GM18861 (cell line): ENCODE data around the gene NOD1.
"Not testable (repeated sequence)": the region's sequence is repeated elsewhere in the genome, so short reads cannot be mapped to it uniquely, and the experiment has no call there.

ENCODE experiments used
- ATAC-seq: cut with Tn5 transposase; IDR thresholded peaks from one replicate; pipeline ENCODE4 v1.9.1; 2021; ENCODE audit not compliant: unreplicated experiment

NOD1 gene

DNA sequence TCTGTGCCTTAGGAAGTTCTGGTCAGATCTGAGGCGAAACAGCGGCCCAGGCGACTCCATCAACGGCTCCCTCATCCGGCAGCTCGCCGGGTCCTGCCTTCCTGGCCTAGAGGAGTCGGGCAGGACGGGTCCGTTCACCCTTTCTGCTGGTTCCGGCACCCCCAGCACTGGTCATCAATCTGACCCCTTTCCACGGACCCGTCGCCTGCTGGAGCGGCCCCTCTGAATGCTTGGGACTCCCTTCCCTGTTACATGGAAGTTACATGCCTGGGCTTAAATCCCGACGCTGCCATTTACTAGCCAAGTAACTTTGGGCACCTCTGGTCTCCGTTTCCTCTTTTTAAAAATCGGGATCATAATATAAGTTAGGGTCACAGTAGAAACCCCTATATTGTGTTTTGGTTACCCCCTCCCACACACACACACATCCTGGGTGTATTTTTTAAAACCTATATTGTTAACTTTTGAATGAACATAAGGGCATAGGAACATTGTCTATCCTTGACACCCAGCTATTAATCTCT lies 26.7 kb upstream of the NOD1 start:
- no peak for ATAC-seq

DNA sequence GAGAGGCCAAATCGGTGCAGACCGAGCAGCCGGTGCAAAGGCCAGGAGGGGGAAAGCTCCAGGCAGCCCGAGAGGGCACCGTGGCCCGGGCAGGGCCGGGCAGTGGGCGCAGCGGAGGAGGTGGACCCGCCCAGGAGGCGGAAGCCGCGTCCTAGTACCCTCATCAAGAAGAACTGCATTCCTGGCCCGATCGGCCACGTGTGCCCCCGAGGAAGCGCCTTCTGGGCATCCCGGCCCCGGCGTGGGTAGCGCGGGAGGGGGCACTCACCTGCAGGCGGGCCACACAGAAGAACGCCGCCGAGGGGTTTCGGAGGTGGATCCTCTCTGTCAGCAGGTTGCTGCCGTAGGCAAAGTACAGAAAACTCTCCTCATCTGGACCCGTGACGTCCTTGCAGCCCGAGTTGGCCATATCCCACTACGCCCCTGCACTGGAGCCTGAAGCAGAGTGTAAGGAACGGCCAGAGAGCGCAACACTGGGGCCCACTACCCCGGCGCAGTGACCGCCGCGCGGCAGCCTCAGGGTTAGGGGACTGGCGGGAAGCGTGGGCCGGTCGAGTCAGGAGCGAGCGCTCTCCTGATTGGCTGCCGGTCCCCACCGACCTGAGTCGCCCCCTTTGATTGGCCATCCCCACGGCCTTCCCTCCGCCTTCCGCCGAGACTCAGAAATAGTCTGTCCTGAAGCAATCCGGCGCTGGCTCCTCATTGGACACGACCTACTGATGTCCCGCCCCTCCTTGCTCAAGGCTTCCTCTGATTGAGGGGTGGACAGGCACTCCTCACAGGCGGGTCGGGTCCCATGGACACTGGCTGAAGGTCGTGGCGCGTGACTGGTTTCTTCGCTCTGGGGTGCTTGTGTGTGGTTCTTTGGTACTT lies 26.0 kb upstream of the NOD1 start, which contains the start of gene GGCT:
Gene GGCT, minus strand, starts transcription at position 529 of the 873 bp plus-strand sequence. Its CDS starts 120 bp downstream, at position 409.
- peak; percentile 97 for ATAC-seq

DNA sequence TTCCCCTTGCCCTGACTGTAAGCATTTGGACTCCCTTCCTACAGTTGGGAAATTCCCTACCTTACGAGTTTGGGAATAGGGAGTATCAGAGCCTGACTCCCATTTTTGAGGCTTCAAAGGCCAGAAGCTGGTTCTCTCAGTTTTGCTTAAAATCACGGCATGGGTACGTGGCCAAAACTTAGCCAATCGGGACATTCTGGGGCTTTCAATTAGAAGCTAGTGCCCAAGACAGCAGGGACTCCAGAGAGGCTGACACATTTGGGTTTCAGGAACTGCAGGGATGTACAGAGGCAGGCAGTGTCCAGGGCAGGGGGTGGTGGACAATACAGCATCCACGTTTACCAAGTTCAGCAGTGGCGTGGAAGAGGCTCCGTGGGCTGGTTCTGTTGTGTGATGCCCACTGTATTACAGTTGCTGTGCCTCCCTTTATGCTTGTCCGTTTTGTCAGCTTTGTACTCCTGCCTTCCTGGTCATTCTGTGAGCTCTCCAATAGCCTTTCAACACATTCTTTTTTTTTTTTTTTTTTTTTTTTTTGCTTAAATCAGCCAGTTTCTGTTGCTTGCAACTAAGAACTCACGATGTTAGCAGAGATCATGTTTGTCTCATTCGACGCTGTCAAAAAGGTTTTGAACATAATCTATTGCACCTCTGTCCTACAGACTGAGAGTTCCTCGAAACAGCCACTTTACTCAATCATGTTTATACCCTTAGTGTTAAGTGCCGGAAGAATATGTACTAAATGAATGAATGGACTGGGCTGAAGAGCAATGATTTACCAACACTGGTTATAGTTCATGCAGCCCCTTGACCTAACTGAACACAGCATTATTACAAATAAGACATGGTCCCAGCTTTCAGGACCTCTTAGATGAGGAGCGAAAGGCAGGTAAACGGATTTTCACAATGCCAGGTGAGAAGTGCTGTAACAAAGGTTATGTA lies 25.0 kb upstream of the NOD1 start:
- ATAC-seq, result no peak

DNA sequence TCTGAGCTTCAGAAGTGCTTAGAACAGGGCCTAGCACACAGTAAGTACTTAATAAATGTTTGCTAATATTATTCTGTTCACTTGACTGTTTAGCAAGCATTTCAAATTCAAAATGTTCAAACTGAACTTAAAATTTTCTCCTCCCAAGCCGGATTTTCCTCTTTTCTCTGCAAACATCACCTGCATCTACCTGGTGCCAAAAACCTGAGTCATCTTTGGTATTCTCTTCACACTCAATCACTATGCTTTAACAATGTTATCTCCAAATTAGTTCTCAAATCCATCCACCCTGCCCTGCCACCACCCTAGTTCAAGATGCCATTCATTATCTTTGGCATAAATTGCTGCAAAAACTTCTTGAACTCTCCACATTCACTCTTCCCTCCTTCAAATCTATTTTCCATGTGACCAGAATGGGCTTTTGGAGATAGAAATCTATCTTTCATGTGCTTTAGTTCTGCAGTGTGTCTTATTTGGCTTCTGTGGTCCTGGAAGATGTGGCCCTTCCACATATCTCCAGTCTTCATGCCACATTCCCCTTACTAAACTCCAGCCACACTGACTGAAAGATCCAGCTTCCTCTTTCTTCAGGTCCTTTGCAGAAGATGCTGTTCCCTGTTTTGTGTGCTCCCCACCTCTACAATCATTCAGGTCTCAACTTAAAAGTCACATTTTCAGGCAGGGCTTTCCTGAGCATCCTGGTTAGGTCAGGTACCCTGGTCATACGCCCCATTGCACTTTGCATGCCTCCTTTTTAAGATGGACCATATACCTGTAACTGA lies 24.1 kb upstream of the NOD1 start:
- no peak for ATAC-seq

DNA sequence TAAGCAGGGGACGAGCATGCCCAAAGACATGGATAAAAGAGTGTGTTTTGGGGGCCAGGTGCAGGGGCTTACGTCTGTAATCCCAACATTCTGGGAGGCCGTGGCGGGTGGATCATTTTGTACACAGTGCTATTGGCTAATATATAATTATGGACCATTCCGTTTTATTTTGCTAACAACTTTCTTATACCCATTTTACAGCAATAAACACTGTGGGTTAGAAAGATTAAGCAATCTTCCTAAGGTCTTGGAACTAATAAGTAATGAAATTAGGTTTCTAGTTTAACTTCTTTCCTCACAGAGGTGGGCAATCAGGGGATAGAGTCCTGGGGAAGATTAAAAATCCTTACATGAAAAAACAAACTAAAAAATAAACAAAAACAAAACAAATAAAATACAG lies 22.7 kb upstream of the NOD1 start:
- no peak for ATAC-seq

DNA sequence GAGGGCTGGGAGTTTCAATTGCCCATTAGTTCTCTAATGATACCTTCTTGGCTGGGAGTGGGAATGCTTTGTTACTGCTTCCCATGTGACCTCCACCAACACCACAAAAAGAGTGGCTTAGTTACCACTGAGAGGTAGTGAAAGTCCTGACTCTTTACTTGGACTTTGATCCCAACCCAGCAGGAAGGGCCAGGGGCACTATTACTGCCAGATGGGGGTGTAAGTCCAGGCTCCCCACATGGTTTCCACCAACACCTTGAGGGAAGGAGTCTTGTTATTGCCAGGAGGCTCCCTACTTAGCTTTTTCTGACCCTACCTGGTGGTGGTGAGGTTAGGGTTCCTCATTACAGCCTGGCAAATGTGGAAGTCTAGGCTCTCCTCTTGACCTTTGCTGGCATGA lies 14.6 kb upstream of the NOD1 start:
- no peak for ATAC-seq

DNA sequence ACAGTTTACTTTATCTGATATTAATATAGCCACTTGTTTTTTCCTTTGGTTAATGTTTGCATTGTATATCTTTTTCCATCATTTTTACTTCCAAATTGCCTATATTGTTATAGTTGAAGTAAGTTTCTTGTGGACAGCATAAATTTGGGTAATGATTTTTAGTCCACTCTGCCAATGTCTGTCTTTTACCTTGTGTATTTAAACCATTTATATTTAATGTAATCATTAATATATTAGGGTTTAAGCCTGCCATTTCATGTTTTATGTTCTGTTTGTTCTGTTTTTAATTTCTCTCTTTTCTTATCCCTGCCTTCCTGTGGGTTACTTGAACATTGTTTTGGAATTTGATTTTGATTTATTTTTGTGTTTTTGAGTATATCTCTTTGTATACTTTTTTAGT lies 12.8 kb upstream of the NOD1 start:
- no peak for ATAC-seq

DNA sequence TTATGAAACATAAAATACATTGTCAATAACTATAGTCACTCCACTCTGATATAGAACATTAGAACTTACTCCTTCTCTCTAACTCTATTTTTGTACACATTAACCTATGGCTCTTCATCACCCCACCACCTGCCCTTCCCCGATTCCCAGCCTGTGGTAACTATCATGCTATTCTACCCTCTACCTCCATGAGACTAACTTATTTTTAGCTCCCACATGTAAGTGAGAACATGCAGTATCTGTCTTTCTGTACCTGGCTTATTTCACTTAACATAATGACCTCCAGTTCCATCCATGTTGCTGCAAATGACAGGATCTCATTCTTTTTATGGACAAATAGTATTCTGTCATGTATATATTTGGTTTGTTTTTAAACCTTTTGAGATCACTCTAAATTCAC lies 8.8 kb upstream of the NOD1 start:
- ATAC-seq, result no peak

DNA sequence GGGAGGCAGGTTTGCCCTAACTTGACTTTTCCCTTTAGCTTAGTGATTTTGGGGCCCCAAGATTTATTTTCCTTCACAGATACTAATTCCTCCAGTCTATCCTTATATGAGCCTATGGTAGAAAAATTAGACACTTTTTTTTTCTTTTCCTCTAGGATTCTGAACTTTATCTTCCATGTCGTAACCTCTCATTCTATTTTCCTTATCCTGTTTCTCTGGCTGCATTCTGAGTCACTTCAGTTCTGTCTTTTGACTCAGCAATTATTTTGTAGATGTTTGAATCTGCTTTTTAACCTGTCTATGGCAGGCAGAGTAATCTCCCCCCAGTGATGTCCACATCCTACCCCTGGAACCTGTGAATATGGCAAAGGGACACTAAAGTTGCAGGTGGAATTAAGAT lies 7.1 kb upstream of the NOD1 start:
- ATAC-seq, result no peak

DNA sequence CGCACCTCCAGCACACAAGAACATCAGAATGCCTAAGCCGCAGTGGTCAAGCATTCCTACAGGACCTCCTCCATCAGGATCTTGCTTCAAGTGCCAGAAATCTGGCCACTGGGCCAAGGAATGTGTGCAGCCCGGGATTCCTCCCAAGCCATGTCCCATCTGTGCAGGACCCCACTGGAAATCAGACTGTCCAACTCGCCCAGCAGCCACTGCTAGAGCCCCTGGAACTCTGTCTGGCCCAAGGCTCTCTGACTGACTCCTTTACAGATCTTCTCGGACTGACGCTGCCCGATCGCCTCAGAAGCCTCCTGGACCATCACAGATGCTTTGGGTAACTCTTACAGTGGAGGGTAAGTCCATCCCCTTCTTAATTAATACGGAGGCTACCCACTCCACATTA lies 2.8 kb upstream of the NOD1 start:
- ATAC-seq, result not testable (repeated sequence)

DNA sequence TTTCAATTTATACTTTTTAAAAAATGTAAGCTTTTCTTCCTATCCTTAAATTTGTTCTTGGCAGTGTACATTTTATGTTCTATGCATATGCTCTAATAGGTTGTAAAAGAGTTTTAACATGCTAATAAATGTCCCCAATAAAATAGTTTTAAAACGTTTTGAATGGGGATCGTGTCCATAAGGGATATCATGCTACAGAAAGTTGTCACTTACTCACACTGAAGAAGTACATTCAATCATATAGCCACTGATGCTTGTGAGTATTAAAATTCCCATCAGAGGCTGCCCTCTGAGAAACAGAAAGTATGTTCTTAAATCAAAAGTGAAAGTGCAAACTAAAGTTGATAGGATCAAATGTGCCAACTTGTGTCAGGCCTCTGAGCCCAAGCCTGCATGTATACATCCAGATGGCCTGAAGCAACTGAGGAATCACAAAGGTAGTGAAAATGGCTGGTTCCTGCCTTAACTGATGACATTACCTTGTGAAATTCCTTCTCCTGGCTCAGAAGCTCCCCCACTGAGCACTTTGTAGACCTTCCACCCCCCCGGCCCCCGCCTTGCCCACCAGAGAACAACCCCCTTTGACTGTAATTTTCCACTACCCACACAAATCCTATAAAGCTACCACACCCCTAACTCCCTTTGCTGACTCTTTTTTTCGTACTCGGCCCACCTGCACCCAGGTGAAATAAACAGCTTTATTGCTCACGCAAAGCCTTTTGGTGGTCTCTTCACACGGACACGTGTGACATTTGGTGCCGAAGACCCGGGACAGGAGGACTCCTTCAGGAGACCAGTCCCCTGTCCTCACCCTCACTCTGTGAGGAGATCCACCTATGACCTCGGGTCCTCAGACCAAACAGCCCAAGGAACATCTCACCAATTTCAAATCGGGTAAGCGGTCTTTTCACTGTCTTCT lies 877 bp upstream of the NOD1 start:
- no peak for ATAC-seq

DNA sequence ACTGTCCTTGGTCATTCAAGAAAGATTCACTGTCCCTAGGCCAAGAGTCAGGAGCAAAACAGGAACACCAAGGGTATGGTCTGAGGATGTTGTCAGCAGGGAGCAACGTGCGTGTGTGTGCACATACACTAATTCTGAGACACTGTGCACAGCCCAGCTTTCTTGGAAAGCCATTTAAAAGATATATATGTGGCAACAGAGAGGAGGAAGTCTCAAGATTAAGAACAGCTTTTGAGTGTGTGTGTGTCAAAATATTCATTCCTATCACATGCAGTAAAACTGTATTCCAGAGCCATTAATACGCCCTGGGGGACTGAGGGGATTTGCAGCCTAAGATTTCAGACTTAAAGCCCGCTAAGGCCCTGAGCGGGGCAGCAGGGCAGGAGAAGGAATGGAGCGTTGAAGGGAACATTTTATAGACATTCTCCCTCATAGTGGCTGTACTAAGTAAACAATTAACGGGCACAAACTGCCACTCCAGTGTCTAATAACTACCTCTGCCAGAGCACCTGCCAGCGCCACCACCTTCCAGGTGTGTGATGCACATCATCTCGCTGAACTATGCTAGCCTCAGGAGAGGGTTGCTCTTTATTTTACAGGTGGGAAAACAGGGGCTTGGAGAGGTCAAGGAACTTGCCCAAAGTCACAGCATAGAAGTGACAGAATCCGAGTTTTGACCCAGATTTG lies 2.0 kb downstream of the NOD1 start:
- ATAC-seq, result no peak

DNA sequence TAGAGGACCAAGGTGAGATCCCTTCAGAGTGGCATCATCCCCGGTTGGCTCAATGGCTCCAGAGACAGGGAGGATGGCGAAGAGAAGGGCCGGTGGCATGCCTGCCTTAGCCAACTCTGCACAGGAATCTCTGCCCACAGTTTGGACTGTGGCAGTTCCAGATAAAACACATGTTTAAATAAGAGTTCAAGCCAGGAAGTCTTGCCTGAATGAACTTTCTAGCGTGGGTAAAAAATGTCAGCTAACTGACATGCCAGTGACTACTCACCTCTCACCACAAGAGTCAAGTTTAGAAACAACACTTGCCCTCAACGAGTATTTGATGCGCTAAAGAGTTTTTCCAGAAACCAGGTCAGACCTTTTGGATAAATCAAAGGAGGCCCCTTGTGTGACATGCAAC lies 3.0 kb downstream of the NOD1 start:
- no peak for ATAC-seq

DNA sequence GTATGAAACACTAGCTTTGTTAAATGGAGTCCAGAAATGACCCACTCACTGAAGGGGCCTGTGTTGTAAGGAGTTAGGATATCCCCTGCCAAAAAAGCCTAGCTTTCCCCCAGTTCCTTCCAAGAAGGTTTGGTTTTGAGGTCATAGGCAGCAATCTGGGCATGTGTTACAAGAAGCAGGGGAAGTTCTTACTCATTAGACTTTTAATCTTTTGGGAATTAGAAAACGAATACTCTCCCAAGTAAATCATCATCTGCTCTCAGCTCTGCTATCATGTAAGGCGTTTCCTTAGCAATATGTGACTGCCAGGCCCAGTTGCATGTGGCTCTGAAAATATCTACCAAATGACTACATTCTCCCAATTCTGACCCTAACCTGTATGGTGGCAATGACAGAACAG lies 3.7 kb downstream of the NOD1 start:
- ATAC-seq, result no peak

DNA sequence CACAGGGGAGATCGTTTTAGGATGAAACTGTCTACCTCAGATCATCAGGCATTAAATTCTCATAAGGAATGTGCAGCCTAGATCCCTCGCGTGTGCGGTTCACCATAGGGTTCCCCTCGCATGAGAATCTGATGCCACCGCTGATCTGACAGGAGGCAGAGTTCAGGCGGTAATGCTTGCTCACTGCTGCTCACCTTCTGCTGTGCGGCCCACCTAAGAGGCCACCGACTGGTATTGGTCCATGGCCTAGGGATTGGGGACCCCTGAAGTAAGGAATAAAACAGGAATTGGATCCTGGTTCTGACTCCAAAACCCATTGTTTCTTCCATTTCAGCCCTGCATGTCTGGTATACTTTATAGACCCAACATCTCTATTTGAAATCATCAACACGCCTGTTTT lies 4.1 kb downstream of the NOD1 start:
- no peak for ATAC-seq

DNA sequence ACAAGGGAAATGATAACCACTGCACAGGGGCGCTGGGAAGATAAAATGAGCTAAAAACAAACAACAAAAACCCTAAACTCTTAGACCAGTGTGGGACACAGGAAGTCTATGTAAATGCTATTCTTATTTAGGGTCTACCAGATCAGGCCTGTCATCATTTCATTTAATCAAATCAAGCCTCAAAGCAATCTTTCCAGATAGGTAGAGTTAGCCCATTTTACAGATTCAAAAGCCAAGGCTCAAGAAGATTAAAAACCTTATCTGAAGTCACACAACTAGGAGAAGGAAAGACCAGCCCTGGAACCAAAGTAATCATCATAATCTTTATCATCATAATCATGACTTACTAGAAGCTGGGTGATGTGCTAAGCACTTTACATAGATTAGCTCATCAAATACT lies 4.7 kb downstream of the NOD1 start:
- no peak for ATAC-seq

DNA sequence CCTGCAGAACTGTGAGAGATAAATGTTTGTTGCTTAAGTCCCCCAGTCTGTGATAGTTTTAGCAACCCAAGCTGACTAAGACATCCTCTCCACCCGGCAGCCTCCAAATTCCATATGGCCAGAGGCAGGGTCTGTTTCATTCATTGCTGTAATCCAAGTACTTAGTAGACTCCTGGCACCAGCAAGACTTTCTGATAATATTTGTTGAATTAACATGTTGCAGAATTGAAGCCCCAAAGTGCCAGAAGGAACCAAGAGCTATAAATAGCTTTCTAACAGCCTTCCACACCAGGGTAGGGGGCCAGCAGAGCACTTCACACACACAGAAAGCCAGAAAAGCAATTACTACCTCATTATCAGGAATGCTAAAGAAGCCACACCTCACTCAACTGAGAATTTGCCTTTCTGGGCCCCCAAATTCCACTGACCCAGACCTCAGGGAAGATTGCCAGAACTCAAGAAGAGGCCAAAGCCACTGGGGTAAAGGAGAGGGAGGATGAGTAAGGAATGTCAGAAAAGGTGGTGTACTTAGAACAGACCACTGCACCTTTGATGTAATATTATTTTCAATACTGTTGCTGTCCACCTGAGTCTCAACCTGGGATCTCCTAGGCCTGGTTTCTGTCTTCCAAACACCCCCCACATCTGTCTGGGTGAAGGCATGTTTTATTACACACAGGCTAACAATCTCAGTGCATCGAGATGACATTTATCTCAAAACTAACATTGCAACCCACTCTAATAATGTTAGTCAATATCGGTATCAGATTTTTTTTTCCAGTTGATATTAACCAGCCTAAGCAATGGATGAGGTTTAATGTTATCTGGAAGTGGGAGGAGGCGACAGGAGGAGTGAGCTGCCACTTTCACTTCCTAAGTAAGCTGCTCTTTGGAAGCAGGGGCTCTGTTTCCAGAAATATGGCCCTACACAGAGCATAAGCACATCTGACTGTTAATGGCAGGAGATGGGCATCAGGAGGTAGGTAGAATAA lies 5.5 kb downstream of the NOD1 start:
- ATAC-seq, result no peak
